Epithelial cell of prostate (primary cell): ENCODE data around the gene RBM5.

ENCODE experiments used
- DNase-seq: peaks from one replicate; pipeline ENCODE4 v3.0.0-alpha.2; 2011; ENCODE audit warnings: low read depth, low spot score
- H3K27ac ChIP-seq: fragments of 450-650 bp; 2 replicates; pipeline ENCODE4 v1.5.1; 2017; ENCODE audit warnings: mild to moderate bottlenecking

RBM5 gene

DNA sequence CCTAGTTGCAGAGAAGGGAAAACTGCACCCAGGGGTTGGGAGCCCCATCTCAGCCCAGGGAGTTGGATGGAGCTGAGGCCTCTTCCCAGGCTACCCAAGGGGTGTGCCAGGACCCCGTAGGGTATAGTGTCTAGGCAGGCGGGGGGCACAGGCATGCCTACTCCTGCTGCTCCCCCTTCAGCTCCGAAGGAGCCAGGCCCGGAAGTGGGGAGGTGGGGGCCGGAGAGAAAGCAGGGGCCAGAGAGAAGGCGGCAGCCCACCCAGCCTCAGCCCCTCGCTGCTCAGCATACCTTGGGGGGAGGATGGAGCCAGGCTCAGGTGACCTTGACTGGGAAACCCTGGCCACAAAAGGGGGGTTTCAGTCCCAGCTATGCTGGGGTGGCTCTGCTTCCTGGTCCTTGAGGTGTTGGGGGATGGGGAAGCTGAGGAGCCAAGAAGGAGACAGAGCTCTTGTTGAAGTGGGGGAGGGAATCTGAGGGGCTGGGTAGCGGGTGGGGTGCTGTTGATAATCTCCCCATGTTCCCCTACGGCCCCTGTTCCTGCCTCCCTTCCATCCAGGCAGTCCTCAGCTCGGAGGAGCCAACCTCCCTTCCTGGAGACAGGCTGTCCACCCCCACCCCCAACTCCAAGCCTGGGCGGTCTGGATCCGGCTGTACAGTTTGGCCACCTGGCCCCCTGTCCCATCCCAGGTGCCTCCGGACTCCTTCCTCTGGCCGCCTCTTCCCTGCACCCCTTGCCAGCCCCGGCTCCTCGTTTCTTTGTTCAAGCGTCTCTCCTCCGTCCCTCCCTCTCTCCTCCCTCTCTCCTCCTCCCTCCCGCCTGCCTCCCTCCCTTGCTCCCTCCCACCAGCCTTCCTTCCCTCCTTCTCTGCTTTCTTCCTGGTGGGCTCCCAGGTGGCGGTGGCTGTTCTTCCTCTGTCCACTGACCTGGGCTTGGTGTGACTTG is 68.1 kb downstream of the RBM5 start:
- H3K27ac ChIP-seq = peak overlapping the region; percentile 94
- DNase-seq = no peak

GRCh38 chr3:50157827-50158529 is 69.3 kb downstream of the RBM5 start:
- peak overlapping the region; percentile 94 for H3K27ac ChIP-seq
- DNase-seq = peak; percentile 81

- no peak for DNase-seq
These were observed 69.9 kb downstream of the RBM5 start for GRCh38 chr3:50158530-50159146.

DNA sequence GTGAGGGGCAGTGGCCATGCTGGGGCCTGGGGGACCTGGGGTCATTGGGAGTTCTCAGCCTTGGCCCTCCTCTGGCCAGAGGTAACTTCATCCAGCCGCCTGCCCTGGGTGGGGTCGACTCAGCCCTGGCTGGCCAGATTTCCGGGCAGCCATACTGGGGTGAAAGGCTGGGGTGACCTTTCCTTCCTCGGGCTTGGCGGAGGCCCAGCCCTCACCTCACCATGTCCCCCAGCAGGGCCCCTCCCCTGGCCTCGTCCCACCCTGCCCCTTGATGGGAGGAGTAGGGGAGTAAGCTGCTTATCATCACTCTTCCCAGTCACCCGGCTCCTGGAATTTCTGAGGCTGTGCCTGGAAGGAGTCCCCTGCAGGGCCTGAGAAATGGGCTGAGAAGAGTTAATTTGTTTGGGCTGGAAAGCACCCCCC is 71.9 kb downstream of the RBM5 start:
- DNase-seq = no peak
- peak overlapping the region; percentile 94 for H3K27ac ChIP-seq

More at GRCh38 chr3:50158530-50159146, 69.9 kb downstream of the RBM5 start:
- H3K27ac ChIP-seq = peak overlapping the region; percentile 94

DNA sequence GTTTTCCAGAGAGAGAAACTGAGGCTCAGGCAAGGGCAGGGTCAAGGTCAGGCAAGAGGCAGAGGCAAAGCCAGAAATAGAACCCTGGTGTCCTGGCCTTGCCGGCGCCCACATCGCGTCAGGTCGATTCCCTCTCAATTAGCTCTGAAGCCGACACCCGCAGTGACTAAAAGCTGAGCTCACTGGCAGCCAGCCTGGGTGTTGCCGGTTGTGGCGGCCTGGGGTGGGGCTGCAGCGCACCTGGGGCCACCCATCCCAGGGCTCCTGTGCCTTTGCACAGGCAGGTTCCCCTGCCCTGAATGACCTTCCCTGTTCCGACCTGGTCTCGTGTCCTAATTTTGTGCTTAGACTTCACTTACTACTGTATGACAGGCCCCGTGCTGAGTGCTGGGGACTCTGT is 72.6 kb downstream of the RBM5 start:
- DNase-seq = peak; percentile 27
- H3K27ac ChIP-seq = peak overlapping the region; percentile 94

GRCh38 chr3:50162034-50162883 is 73.5 kb downstream of the RBM5 start:
- H3K27ac ChIP-seq = peak overlapping the region; percentile 94
- DNase-seq = no peak

DNA sequence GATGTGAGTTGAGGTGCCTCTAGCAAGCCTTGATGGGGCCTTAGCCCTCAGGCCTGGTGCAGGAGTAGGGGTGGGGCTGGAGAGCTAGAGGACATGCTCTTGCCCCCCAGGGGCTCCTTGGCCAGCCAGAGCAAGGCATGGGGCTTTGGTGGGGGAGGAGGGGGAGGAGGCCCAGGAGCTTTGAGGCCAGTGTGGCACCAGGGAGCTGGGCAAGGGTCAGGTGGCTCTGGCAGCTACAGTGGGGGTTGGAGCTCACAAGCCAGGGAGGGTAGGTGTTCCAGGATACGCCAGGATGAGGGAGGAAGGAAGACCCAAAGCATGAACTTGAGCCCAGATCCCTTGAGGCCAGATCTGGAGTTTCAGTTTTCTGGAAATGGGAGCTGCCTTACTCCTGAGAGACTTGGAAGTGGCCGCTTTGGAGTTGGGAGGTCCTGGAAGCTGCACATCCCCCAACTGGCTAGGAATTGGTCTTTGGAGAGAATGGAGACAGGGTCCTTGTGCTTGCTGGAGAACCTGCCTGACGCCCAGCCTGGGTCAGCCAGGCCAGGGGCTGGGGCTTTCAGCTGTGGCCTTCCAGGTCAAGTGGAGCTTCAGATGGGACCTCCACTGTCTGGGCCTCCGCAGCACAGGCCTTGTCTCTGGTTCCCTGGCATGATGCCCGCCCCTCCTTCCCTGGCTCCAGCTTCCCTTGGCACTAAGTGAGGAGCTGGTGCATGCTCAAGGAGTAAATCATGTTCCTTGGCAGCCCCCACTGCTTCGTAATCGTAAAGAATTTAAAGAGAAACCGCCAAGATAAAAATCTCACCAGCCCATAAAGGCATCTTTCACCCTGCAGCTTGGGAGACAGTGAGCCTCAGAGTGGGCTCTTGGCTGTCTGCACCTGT is 75.1 kb downstream of the RBM5 start:
- DNase-seq = peak; percentile 73
- H3K27ac ChIP-seq = peak overlapping the region; percentile 94

DNA sequence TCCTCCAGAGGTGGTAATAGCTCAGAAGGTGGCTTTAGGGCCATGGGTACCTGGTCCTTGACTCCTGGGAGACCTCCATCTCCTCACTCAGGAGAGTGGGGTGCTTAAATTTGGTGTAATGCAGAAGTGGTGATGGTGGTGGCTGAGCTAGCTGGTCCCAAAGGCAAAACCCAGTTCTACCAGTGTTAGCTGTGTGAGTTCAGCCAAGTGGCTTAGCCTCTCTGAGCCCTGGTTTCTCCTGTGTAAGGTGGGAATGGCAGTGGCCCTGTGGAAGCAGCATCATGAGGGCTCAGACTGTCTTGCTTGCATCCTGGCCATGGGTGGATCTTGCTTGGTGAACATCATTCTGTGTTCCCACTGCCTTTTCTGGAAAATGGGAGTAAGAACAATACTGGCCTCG is 75.8 kb downstream of the RBM5 start:
- DNase-seq = no peak
- H3K27ac ChIP-seq = peak overlapping the region; percentile 94

- H3K27ac ChIP-seq = peak overlapping the region; percentile 94
- DNase-seq = no peak
These were observed 76.5 kb downstream of the RBM5 start for GRCh38 chr3:50164984-50165909.

DNA sequence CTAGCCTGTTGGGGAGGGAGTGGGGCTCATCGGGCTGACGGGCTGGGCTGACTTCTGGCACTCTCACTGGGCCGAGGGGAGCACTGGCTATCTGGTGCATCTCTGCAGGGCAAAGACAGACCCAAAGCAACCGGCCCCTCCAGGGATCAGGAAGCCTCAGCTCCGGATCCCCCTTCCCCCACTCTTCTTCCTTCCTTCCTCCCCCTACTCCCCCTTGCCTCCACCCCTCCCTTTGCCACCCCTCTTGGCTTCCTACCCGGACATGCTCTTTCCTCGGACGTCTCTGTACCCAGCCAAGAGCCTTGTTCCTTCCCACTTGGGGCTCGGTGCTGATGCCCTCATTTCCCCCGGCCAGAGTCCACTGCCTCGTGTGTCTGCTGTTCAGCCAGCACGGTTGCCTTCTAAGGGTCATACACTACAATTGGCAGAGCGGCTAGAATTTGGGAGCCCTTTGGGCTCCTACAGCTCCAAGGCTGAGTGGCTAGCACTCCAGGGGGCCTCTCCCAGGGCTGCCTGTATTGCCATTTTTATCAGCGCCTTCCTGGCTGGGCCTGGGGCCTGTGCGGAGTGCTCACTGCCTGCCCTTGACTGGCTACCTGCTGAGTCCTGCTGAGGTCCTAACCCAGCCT is 77.3 kb downstream of the RBM5 start:
- peak overlapping the region; percentile 94 for H3K27ac ChIP-seq

GRCh38 chr3:50166620-50167019 is 77.9 kb downstream of the RBM5 start:
- no peak for DNase-seq
- peak overlapping the region; percentile 94 for H3K27ac ChIP-seq

More for the DNA sequence above, 77.3 kb downstream of the RBM5 start:
- no peak for DNase-seq

- DNase-seq = no peak
- H3K27ac ChIP-seq = peak overlapping the region; percentile 94
These were observed 78.5 kb downstream of the RBM5 start for GRCh38 chr3:50167069-50167840.

DNA sequence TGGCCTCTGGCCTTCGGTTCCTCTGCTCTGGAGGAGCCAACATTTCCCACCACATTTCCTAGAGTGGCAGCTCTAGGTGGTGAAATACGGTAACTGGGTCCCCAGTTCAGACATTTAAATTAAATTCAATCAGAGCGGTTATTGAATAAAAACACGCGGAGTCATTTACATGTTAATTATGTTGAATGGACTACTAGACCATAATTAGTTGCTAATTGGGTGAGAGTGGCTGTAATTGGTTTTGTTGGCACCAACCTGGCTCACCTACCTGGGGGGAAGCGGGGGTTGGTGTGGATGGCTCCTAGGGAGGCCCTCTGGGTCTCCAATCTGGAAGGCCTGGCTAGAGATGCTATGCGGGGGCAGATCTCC is 79.1 kb downstream of the RBM5 start:
- H3K27ac ChIP-seq = peak overlapping the region; percentile 94
- no peak for DNase-seq

DNA sequence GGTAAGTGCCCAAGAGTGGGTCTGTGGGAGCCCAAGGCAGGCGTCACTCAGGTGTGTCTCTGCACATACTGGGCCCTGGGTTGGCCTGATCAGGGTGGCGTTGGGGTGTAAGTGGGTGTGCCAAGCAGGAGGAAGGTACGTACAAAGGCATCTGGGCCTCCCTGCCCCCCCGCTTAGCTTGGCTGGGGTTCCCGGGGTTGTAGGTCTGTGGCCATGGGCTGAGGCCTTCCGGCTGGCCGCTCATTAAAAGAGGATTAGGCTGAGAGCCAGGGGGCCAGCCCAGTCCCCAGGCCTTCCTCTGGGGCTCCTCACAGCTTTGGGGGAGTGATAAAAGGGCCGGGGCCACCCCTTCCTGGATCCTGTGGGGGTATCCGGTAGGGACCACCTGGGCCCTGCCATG is 79.7 kb downstream of the RBM5 start:
- H3K27ac ChIP-seq = peak overlapping the region; percentile 94
- DNase-seq = no peak
